OCI-LY1 (cell line): ENCODE results near the gene PLXDC1.

Experiments
- CTCF ChIP-seq: fragments of 200-600 bp; sonication (generic), shearing (Covaris generic); IDR thresholded peaks from 2 replicates; pipeline ENCODE4 v1.5.1; 2017; ENCODE audit warnings: mild to moderate bottlenecking, antibody characterized with exemption, low read length, moderate library complexity, mixed read lengths
- EZH2 ChIP-seq: fragments of 200-600 bp; sonication (generic), shearing (Covaris generic); IDR thresholded peaks from 2 replicates; pipeline ENCODE4 v1.8.0; 2017; ENCODE audit warnings: borderline replicate concordance, mixed run types, mild to moderate bottlenecking, antibody characterized with exemption, low read length, moderate library complexity, mixed read lengths

- TF ChIP-seq CTCF, result no peak
- no peak for TF ChIP-seq EZH2
Measured at GRCh38 chr17:39183720-39184119, 32.3 kb upstream of the PLXDC1 start.
